ENCODE data around the gene ZCRB1.

The ZCRB1 gene

GRCh38 chr12:42286741-42287140, 39.2 kb downstream of the ZCRB1 start:
- TF ChIP-seq GABPA (IDR thresholded peaks at IDR 0.05; ENCODE audit: low read depth) (no peak), POLR2AphosphoS5 (IDR thresholded peaks at IDR 0.05; ENCODE audit: low read depth) (no peak), REST (IDR thresholded peaks at IDR 0.05; ENCODE audit: insufficient replicate concordance, low read depth) (no peak), CTCF (IDR thresholded peaks at IDR 0.05; ENCODE audit: insufficient read depth, low read length) (no peak), SPI1 (IDR thresholded peaks at IDR 0.05; ENCODE audit: borderline replicate concordance, low read depth) (no peak)
- DNase-seq (ENCODE audit: low read depth in 1 of 2, low spot score in 1 of 2) = no peak
- Histone ChIP-seq H3K27ac (replicated peaks) (no peak overlapping the region), H3K4me3 (replicated peaks; ENCODE audit: insufficient read depth, low read length) (no peak overlapping the region), H3K27me3 (ENCODE audit: insufficient read depth, poor library complexity, severe bottlenecking) (no peaks in the 10 kb centered on the region)

GRCh38 chr12:42285431-42285830, 40.5 kb downstream of the ZCRB1 start:
- TF ChIP-seq SPI1 (IDR thresholded peaks at IDR 0.05; ENCODE audit: borderline replicate concordance, low read depth) (no peak), REST (IDR thresholded peaks at IDR 0.05; ENCODE audit: insufficient replicate concordance, low read depth) (no peak), GABPA (IDR thresholded peaks at IDR 0.05; ENCODE audit: low read depth) (no peak), POLR2AphosphoS5 (IDR thresholded peaks at IDR 0.05; ENCODE audit: low read depth) (no peak), CTCF (IDR thresholded peaks at IDR 0.05; ENCODE audit: insufficient read depth, low read length) (no peak)
- no peaks in the 10 kb centered on the region for H3K27me3 ChIP-seq (ENCODE audit: insufficient read depth, poor library complexity, severe bottlenecking)
- H3K4me3 ChIP-seq (replicated peaks; ENCODE audit: insufficient read depth, low read length) = no peak overlapping the region
- no peak for DNase-seq (ENCODE audit: low read depth in 1 of 2, low spot score in 1 of 2)
- H3K27ac ChIP-seq (replicated peaks) = no peak overlapping the region

GRCh38 chr12:42284876-42285275, 41.0 kb downstream of the ZCRB1 start:
- no peak for DNase-seq (ENCODE audit: low read depth in 1 of 2, low spot score in 1 of 2)
- Histone ChIP-seq H3K27ac (replicated peaks) (no peak overlapping the region), H3K4me3 (replicated peaks; ENCODE audit: insufficient read depth, low read length) (no peak overlapping the region), H3K27me3 (ENCODE audit: insufficient read depth, poor library complexity, severe bottlenecking) (no peaks in the 10 kb centered on the region)
- TF ChIP-seq SPI1 (IDR thresholded peaks at IDR 0.05; ENCODE audit: borderline replicate concordance, low read depth) = no peak
- TF ChIP-seq CTCF (IDR thresholded peaks at IDR 0.05; ENCODE audit: insufficient read depth, low read length) = no peak
- no peak for TF ChIP-seq REST (IDR thresholded peaks at IDR 0.05; ENCODE audit: insufficient replicate concordance, low read depth)
- TF ChIP-seq GABPA (IDR thresholded peaks at IDR 0.05; ENCODE audit: low read depth) = no peak
- no peak for TF ChIP-seq POLR2AphosphoS5 (IDR thresholded peaks at IDR 0.05; ENCODE audit: low read depth)
